Myocyte (in vitro differentiated cells): ENCODE measurements around the gene TBC1D1. TPM values are rescaled to one million over a fixed set of nuclear protein-coding genes. Genes with fewer than 3 reads are reported as not detected.
A peak's percentile ranks its signal among the peaks of the same experiment; 100 is the strongest.
"Not testable (repeated sequence)": the region's sequence is repeated elsewhere in the genome, so short reads cannot be mapped to it uniquely, and the experiment has no call there.

Experiments used
- DNase-seq: peaks from one replicate; pipeline ENCODE4 v3.0.0-alpha.2; 2012; ENCODE audit warnings: low read depth
- total RNA-seq: library from RNA; depleted of rRNA; stranded (reverse); fragments of >200 nt; gene quantifications from 2 replicates; pipeline ENCODE4 v1.2.3, GENCODE V29; 2014

The TBC1D1 gene
- total RNA-seq, 1 donor from 2014 or later = 194 TPM

DNA sequence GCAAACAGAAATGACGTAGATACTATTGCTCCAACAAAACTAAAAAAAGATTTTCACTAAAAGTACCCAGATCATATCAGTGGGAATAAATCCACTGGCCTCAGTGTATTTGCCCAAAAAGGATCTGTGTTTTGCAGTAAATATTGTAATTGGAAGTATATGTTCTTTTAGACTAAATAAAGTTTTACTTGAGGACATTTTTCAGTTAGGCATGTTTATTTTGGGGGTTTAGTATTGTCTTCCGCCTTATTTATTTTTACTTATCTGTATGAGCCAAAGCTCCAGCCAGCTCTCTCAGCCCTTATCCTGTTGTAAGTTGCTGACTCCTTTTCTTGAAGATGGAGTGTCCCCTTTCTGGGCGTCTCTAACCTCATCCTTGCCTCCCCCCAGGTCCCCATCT is 119.1 kb downstream of the TBC1D1 start:
- no peak for DNase-seq

DNA sequence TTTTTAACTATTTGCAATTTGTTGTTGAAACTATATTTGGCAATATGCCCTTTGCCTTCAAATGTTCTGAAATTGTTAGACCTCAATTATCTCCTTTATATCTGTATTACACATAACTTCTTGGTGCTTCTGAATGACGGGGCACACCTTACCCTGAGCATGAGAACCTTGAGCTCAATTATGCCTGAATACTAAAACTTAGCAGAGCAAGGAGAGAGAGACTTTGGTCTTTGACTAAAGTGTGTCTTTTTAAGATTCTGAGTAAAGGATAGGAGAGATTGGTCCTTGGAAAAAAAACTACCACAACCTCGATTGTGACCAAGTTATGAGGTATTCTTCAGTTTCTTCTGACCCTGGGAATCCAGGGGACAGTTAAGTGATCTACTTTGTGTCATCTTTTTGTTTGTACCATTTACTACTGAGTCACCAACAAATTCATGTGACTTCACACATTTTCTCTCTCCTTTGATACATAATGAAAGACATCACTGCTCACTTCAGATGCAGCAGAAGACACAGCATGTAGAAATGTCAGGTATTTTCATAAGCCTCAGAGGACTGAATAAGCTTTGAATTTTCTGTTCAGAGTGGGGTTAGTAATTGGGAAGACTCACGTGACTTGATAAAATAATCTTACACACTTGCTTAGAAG is 120.8 kb downstream of the TBC1D1 start:
- no peak for DNase-seq

DNA sequence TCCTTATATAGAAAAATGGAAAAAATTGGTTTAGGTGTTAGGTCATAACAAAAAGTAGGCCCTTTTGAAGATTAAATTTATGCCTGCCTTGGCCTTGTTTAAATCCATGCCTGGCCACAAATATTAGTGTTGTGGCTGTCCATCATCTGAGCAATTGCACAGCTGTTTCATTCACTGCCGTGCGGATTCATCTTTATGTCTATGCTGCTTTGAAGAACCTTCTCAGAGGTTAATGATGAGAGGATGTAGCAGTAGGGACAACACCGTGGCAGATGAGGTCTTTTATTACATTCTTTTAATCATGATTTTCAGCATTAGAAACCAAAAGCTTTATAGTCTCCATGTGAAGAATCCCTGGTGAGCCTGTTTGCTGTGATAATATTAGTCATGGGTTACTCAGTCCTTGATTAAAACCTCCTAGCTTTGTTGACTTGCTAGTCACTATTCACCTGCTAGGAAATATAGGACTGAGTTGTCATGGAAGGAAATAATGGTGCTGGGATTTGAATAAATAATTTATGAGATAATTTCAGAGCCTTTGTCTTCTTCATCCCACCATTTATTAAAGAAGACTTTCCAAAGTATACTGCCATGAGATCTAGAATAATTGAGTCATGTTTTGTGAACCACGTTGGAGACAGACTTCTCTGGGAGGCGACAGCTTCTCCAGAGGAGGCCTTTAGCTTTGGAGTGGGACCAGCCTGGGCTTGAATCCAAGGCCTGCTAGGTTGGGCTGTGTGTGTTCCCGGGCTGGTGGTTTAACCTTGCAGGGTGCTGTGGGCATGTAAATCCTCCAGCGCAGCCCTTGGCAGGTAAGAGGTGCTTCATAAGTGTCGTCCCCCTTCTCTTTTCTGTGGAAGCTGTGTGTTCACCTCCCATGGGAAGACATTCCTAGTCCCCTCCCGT is 122.8 kb downstream of the TBC1D1 start:
- peak; percentile 84 for DNase-seq

DNA sequence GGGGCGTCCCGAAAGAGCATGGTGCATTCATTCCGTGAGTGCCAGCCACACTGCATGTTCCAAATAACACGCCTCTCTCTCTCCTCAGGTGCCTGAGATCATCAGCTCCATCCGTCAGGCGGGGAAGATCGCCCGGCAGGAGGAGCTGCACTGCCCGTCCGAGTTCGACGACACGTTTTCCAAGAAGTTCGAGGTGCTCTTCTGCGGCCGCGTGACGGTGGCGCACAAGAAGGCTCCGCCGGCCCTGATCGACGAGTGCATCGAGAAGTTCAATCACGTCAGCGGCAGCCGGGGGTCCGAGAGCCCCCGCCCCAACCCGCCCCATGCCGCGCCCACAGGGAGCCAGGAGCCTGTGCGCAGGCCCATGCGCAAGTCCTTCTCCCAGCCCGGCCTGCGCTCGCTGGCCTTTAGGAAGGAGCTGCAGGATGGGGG is 123.6 kb downstream of the TBC1D1 start:
- no peak for DNase-seq

DNA sequence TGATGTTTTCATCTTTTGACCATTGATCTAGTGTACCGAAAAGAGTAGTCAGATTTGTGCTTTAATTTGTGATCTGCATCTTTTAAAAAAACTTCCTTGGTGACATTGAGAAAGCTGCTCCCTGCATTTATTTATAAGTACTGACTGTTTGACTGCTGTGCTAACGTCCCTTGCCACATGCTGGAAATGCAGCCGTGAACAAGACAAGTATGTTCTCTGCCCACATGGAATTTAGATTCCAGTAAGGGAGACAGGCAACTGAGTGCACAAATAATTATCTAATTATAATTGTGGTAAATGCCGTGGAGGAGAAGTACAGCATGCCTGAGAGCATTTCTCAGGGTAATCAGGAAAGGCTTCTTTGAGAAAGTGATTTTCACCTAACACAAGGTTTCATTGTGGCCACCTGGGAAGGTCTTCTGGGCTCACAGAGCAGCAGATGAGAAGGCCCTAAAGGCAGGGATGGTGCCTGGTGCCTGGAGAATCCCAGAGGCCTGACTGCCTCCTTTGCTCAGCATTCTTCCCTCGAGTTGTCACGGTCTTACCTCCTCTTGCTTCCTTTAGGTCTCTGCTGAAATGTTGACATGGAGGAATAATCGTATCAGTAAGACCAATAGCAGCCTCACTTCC is 125.1 kb downstream of the TBC1D1 start:
- peak; percentile 89 for DNase-seq

DNA sequence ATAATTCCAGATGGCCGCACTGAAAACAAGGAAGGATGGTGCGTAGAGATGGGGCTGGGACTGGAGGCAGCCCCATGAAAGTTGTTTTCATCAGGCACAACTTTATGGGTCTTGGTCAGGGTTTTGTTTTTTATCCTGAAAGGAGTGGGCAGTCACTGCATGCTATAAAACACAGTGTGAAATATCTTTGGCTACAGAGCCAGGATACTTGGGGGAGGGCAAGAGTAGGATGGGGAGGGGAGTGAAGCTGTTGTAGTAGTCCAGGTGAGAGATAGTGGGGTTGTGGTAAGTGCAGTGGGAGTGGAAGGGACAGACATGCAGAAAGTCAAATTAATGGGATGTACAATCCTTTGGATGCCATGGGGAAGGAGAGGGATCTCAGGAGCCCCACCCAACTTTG is 125.8 kb downstream of the TBC1D1 start:
- no peak for DNase-seq

DNA sequence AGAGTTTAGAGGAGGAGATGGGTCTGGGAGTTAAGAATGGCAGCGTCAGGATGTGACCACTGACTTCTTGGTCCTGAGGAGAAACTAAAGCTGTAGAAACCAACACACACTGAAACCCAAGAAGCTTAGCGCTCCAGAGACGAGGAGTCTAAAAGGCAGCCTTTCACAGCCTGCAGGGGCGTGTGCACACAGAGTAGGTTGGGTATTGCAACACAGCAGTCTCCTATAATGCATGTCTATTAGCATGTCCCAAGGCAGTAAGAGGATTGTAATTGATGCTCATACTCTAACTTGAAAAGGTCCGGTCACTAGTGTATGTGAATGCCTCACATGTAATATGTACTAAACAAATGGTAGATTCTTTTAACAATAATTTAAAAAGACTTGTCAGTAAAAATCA is 126.7 kb downstream of the TBC1D1 start:
- no peak for DNase-seq

DNA sequence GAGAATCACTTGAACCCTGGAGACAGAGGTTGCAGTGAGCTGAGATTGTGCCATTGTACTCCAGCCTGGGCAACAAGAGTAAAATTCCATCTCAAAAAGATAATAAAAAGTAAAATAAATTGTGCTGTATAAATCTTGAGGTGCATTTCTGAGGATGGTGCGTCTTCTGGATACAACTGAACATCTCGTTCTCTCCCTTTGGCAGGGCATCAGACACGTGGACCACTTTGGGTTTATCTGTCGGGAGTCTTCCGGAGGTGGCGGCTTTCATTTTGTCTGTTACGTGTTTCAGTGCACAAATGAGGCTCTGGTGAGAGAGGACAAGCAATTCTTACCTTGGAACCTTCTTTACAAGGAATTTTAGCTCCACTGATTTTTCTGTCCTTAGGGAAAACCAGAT is 129.5 kb downstream of the TBC1D1 start:
- DNase-seq = no peak

DNA sequence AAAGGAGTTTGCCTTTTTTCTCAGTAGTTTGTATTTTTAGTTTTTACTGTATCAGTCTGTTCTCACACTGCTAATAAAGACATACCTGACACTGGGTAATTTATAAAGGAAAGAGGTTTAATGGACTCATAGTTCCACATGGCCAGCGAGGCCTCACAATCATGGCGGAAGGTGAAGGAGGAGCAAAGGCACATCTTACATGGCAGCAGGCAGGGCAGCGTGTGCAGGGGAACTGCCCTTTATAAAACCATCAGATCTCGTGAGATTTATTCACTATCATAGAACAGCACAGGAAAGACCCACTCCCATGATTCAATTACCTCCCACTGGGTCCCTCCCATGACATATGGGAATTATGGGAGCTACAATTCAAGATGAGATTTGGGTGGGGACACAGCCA is 130.1 kb downstream of the TBC1D1 start:
- DNase-seq = not testable (repeated sequence)

DNA sequence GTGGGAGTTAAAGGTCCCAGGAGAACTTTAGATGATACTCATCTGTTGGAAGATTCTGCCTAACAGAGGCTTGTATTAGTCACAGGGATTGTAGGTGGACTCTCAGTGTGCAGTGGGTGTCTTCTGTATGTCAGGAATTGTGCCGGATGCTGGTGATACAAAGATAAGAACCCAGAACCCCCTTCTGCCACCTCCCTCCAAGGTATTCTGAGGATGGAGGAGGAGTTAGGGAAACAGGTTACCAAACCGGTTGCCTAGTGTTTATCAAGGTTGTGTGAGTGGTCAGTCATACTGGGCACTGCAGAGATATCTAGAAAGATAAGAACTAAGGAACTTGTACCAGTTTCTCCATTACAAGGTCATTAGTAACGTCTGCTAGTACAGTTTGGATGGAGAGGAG is 130.9 kb downstream of the TBC1D1 start:
- no peak for DNase-seq

DNA sequence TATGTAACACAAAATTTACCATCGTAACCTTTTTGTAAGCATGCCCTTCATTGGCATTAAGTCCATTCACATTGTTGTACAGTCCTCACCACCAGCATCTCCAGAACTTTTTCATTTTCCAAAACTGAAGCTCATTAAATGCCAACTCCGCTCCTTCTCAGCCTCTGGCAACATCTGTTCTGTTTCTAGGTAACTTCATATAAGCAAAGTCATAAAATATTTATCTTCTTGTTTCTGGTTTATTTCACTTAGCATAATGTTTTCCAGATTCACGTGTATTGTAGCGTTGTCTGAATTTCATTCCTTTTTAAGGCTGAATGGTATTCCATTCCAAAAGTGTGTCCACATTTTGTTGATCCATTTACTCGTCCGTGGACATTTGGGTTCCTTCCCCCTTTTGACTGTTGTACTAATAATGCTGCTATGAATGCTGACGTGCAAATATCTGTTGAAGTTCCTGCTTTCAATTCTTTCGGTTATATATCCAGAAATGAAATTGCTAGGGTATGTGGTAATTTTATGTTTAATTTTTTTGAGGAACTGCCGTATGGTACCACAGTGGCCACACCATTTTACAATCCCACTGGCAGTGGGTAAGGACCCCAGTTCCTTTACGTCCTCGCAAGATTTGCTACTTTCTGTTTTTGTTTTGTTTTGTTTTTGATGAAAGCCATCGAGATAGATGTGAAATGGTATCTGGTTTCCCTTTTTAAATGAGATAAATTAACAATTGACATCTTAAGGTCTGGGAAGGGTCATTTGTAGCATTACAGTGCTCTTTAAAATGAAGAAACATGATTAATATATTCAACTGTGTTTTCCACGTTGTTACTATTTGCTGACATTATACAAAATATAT is 132.7 kb downstream of the TBC1D1 start:
- DNase-seq = no peak

DNA sequence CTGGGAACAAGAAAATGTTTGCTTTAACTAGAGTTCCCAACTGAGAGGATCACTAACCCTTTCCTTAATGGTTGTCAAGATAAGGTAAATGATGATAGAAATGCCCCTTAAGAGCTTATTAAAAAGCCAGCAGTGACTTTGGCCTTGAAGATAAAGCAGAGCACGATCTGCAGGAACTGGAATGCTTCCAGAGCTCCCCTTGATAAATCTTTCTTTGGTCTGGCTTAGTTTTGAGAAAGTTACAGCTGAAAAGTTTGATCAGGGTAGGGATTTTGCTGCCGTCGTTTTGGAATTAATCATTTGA is 133.3 kb downstream of the TBC1D1 start:
- DNase-seq = no peak

DNA sequence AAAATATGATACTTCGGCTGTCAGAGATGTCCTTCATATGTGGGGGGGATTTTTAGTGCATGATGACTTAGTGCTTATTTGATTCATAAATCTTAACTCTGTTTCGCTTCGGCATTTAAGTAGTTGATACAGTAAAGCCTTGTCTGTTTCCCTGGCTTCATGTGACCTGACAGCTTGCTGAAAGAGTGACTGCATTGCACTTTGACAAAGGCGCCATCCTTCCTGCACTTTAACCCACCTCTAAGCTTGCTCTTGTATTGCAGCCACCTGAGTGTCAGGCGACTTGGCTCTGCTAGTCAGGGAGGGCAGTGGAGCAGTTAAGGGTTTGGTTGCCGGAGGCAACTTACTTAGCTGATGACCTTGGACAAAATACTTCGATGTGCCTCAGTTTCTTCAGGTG is 134.8 kb downstream of the TBC1D1 start:
- no peak for DNase-seq

DNA sequence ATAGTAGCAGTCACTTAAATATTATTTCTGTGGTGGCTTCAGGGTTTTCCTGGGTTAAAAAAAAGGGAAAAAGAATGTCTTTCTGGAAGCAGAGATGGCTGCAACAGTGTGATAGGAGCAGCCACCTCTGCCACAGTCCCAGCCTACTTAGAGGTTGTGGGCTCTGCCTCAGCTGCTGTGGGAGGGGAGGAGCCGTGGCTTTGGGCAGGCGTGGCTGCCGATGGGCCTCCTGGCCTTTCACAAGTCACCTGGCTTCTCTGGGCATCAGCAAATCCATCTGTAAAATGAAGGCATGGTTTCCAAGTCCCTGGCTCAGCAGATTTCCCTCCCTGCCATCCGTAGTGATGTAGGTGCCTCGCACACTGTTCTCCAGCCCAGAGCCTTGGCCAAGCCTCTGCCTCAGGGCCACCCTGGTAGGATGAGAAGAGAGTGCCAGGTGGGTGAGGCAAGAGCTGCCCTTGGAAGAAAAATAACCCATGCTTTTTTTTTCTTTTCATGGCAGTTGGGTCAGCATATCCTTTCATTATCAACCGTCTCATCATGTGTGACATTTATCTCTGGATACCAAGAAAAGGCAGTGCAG is 135.4 kb downstream of the TBC1D1 start:
- peak; percentile 77 for DNase-seq

DNA sequence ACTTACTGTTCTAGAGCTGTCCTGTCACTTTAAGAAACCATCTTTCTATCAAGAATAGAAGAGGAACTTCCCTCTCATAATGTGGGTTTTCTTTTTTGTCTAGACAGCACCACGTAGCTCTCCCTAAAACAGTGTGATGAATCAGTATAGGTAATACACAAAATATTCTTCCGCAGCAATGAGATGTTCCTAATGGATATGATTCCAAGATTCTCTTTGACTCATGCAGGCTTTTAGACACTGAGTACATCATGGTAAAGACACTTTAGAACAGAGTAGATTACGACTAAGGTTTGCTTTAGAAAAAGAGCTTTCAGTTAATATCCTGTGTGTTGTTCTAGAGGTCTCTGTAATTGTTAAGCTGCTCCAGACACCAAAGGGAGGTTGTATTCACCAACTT is 139.1 kb downstream of the TBC1D1 start:
- no peak for DNase-seq

DNA sequence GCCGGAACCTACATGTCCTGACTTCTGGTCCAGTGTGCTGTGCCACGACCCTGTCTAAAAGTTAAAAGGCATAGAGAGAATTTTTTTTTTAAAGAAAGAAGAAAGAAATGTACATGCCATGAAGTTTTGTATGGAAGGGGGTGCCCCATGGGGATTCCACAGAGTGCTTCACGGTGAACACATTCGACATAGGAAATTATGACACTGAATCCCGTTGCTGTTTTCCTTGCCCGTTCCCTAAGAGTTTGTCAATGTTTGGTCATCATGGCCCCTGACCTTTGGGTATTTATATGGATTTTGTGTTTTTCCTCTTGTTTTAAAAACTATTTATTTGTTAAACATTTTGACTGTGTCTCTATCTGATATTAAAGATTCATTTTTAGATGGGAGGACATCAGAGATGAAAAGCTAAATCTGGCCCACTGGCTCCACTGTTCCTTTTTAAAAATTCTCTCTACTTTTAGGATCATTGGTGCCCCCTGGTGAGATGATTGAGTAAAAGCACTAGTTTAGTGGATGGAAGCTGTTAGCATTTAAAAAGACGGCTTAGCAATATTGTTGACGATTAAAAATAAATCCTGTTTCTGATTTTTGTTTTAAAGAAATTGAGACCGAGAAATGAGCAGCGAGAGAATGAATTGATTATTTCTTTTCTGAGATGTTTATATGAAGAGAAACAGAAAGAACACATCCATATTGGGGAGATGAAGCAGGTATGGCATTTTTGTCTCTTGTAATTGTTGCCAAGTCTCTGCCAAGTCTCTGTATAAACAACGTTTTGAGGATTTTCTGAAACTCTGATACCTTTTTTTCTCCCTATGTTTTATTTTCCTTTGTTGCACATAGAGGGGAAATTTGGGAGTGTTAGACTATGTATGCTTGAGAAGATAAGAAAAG is 144.3 kb downstream of the TBC1D1 start:
- DNase-seq = peak; percentile 89

DNA sequence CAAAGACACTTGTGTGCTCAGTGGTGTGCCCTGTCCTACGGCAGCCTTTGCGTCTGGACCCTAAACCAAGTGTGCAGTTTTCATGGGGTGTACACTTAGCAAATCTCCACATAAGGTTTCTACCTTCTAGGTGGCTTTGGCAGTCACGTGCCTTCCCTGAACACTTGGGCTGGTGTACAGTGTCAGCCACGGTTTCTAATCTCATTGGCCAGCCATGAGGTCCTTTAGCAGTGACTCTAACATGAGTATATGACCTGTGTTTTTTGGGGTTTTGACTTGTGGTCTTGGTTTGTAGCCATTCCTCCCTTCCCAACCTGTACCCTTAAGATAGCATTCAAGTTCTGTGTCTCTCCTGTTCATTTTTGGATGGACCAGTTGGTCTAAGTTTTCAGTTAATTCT is 145.7 kb downstream of the TBC1D1 start:
- peak; percentile 53 for DNase-seq

DNA sequence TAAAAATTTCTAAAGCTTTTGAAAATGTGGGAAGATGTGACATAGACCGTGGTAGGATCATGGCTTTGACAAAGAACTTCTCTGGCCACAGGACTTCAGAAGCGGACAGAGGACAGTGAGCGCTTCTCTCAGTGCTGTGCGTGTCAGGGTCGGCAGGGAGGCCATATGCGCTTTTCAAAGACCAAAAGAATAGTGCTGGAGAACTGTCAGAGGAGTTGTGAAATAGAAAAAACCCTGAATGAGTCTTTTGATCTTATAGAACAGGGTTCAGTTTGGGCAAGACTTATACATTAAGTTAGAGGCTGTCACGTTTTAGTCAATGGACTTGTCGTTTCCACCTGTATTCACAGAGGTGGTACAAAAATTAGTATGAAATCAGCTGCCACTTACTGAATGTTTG is 146.7 kb downstream of the TBC1D1 start:
- DNase-seq = no peak

DNA sequence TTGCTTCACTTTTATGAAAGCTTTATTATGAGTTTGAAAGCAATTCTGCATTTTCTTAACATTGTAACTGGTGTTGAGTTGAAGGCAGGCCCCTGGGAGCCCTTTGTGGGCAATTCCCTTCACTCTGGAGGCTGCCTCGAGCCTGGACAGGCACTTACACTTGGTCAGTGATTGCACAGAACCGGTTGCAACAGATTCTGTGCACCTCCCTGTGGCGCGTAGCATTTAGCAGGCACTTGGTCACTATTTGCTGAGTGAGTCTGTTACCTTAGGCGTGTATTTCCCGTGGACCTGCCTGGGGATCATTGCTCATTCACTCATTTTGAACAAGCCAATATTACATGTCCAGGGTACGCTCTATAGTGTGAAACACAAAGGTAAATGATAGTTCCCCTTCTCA is 149.7 kb downstream of the TBC1D1 start:
- DNase-seq = no peak

DNA sequence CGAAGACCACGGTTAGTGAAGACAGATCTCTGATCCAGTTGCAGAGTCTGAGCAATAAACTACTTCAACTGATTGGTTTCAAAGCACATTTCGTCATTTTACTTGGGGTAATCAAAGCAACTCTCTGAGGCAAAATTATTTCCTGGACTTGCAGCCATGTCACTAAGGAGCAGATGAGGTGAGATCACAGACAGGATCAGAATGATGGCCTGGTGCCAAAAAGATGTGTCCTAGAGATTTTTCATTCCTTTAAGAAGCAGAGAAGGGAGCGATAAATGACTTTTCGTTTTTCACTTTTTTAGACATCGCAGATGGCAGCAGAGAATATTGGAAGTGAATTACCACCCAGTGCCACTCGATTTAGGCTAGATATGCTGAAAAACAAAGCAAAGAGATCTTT is 153.2 kb downstream of the TBC1D1 start:
- no peak for DNase-seq
